ENCODE results near the gene COL2A1. TPM values are rescaled to one million over a fixed set of nuclear protein-coding genes. Genes with fewer than 3 reads are reported as not detected.

Gene COL2A1
- total RNA-seq, 1 donor from 2014 or later, result 1.9 TPM

DNA sequence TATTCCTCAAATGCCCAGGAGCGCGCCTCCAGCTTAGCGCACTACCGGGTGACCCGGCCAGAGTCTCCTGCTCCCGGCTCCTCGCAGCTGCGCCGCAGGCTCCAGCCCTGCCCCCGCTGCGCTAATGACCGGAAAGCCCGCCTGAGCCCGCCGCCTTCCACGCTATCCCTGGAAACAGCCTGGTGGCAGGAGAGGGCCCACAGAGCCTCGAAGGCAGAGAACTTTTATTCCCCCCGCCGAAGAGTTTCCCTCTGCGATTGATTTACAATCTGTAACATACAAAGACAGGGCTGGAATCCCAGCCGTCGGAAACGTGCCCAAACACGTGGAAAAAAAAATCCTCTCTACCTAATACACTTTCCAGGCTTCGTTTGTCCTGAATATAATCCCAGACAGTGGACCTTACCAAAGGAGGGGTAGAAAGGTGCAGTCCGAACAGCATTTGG is 1.5 kb downstream of the COL2A1 start:
- Mint-ChIP-seq H3K27me3 (ENCODE audit: unreplicated experiment) (peaks cover 45% of the 10 kb centered on the region), H3K4me3 (ENCODE audit: unreplicated experiment) (no peak overlapping the region), H3K4me1 (ENCODE audit: unreplicated experiment) (peaks cover 23% of the 10 kb centered on the region), H3K27ac (ENCODE audit: unreplicated experiment) (no peak overlapping the region), H3K9me3 (ENCODE audit: unreplicated experiment) (no peaks in the 10 kb centered on the region), H3K36me3 (ENCODE audit: low read depth, unreplicated experiment) (no peaks in the 10 kb centered on the region)
- TF ChIP-seq, protein P1, sequence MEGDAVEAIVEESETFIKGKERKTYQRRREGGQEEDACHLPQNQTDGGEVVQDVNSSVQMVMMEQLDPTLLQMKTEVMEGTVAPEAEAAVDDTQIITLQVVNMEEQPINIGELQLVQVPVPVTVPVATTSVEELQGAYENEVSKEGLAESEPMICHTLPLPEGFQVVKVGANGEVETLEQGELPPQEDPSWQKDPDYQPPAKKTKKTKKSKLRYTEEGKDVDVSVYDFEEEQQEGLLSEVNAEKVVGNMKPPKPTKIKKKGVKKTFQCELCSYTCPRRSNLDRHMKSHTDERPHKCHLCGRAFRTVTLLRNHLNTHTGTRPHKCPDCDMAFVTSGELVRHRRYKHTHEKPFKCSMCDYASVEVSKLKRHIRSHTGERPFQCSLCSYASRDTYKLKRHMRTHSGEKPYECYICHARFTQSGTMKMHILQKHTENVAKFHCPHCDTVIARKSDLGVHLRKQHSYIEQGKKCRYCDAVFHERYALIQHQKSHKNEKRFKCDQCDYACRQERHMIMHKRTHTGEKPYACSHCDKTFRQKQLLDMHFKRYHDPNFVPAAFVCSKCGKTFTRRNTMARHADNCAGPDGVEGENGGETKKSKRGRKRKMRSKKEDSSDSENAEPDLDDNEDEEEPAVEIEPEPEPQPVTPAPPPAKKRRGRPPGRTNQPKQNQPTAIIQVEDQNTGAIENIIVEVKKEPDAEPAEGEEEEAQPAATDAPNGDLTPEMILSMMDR (IDR thresholded peaks at IDR 0.05; ENCODE audit: unreplicated experiment), result no peak
- DNase-seq (ENCODE audit: low spot score), result peak; percentile 68

- Mint-ChIP-seq H3K4me1 (ENCODE audit: unreplicated experiment) (peaks cover 23% of the 10 kb centered on the region), H3K27ac (ENCODE audit: unreplicated experiment) (no peak overlapping the region), H3K27me3 (ENCODE audit: unreplicated experiment) (peaks cover 45% of the 10 kb centered on the region), H3K36me3 (ENCODE audit: low read depth, unreplicated experiment) (no peaks in the 10 kb centered on the region), H3K9me3 (ENCODE audit: unreplicated experiment) (no peaks in the 10 kb centered on the region), H3K4me3 (ENCODE audit: unreplicated experiment) (peak overlapping the region; percentile 59)
- TF ChIP-seq, protein P1 (IDR thresholded peaks at IDR 0.05; ENCODE audit: unreplicated experiment), result no peak
- DNase-seq (ENCODE audit: low spot score), result no peak
Measured at GRCh38 chr12:48002414-48002730, 1.9 kb downstream of the COL2A1 start.

DNA sequence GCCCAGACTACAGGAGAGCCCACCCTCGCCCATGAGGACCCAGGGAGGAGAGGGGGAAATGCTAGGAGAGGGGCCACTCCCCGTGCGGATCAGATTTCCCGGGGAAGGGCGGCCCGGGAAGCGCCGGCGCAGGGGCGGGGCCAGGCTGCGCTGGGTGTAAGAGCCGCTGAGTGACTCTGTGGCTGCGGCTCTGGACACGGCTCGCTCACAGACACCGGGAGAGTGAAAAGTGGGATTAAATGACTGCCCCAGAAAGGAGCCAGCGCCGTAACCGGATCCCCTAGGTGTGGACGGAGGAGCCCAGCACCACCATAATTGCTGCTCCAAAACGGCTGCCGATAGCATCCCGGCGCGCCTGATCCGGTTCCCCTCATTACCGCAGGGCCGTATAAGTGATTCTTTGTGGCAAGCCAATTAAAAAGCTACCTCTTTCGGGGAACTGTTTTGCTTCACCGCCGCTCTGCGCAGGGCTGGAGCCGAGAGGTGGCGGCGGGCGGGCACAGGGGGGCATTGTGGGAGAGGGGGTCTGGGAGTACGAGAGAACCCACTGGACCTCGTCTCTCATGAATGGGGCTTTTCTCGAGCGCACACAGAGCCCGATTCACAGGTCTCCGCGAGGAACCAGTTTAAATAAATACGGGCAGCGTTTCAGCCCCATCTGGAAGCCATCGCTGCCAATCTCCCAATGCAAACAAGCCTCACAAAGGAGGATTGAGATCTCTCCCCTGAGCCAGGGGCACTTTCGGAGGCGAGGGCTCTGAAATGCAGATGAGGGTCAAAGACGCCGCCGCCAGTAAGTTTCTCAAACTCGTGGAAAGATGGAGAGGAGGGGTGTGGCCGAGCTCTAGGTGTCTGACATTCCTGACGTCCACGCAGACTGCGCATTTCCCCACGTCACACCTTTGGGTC is 2.5 kb downstream of the COL2A1 start:
- H3K4me1 Mint-ChIP-seq (ENCODE audit: unreplicated experiment), result peaks cover 23% of the 10 kb centered on the region
- H3K27me3 Mint-ChIP-seq (ENCODE audit: unreplicated experiment), result peaks cover 45% of the 10 kb centered on the region
- no peaks in the 10 kb centered on the region for H3K9me3 Mint-ChIP-seq (ENCODE audit: unreplicated experiment)
- peak overlapping the region; percentile 87 for H3K4me3 Mint-ChIP-seq (ENCODE audit: unreplicated experiment)
- no peak overlapping the region for H3K27ac Mint-ChIP-seq (ENCODE audit: unreplicated experiment)
- TF ChIP-seq, protein P1 (IDR thresholded peaks at IDR 0.05; ENCODE audit: unreplicated experiment), result no peak
- no peaks in the 10 kb centered on the region for H3K36me3 Mint-ChIP-seq (ENCODE audit: low read depth, unreplicated experiment)
- peak; percentile 44 for DNase-seq (ENCODE audit: low spot score)

DNA sequence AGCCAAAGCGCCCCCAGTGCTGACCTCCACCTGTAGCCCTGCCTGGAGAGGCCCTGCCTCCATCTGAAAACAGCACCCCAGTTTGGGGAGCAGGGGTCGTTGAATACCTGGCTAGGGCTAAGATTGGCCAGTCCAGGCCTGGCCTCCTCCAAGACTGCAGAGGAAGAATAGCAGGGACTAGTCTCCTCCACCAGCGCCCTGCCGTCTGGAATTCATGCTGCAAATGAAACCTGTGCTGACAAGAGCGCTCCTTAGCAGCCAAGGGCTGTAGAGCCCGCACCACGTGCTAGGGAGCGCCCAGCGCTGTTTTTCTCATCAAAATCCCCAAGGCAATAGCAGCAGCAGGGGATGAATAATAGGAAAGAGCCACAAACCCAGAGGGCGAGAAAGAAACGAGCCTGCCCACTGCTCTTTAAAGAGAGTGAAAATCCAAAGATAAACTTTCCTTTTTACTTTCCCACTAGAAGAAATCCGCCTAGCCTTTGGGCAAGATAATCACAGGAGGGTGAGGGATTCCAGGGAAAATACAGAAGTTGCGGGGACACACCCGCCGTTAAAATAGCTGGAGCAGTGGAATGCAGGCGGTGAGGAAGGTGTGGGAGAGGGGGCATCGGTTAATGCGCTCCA is 3.3 kb downstream of the COL2A1 start:
- Mint-ChIP-seq H3K27me3 (ENCODE audit: unreplicated experiment) (peaks cover 47% of the 10 kb centered on the region), H3K27ac (ENCODE audit: unreplicated experiment) (no peak overlapping the region), H3K4me3 (ENCODE audit: unreplicated experiment) (peak overlapping the region; percentile 87), H3K36me3 (ENCODE audit: low read depth, unreplicated experiment) (no peaks in the 10 kb centered on the region), H3K4me1 (ENCODE audit: unreplicated experiment) (peaks cover 23% of the 10 kb centered on the region), H3K9me3 (ENCODE audit: unreplicated experiment) (no peaks in the 10 kb centered on the region)
- TF ChIP-seq, protein P1 (IDR thresholded peaks at IDR 0.05; ENCODE audit: unreplicated experiment), result no peak
- no peak for DNase-seq (ENCODE audit: low spot score)

DNA sequence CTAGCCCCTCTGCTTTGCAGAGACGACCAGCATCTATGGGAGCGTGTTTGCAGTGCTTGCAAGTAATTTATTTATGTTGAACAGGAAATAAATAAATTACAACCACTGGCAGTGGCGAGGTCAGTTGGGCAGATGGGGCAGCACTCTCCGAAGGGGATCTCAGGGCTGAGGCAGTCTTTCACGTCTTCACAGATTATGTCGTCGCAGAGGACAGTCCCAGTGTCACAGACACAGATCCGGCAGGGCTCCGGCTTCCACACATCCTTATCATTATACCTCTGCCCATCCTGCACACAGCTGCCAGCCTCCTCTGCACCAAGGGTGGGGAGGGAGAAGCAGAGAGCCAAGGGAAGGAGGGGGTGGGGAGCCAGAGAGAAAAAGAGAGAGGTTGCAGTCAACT is 4.5 kb downstream of the COL2A1 start:
- peaks cover 40% of the 10 kb centered on the region for H3K27me3 Mint-ChIP-seq (ENCODE audit: unreplicated experiment)

More for the DNA sequence above, 4.5 kb downstream of the COL2A1 start:
- Mint-ChIP-seq H3K9me3 (ENCODE audit: unreplicated experiment) (no peaks in the 10 kb centered on the region), H3K4me3 (ENCODE audit: unreplicated experiment) (no peak overlapping the region), H3K27ac (ENCODE audit: unreplicated experiment) (no peak overlapping the region), H3K4me1 (ENCODE audit: unreplicated experiment) (peaks cover 20% of the 10 kb centered on the region), H3K36me3 (ENCODE audit: low read depth, unreplicated experiment) (no peaks in the 10 kb centered on the region)
- TF ChIP-seq, protein P1 (IDR thresholded peaks at IDR 0.05; ENCODE audit: unreplicated experiment), result no peak
- DNase-seq (ENCODE audit: low spot score), result no peak

Measured in endothelial cell (in vitro differentiated cells).